HepG2 (cell line): ENCODE measurements around the gene WDR11. TPM values are rescaled to one million over a fixed set of nuclear protein-coding genes. Genes with fewer than 3 reads are reported as not detected.

Experiments
- ATAC-seq: fragments of 200-7000 bp; cut with Tn5 transposase; 3 replicates; pipeline ENCODE4 v1.9.1; 2020; ENCODE audit warnings: mild to moderate bottlenecking, moderate library complexity
- BruUV-seq: library from RNA; stranded (reverse); fragments of 400-500 nt; replicated peaks from 2 replicates; lab custom pipeline; 2021; lab: Mats Ljungman, UMichigan
- CTCF ChIA-PET: fragments of 300-600 bp; formaldehyde crosslinking; extraction: SDS; loops from one replicate; lab custom pipeline; 2021; ENCODE audit warnings: low total read pairs, inconsistent platforms, low intra/inter-chr PET ratio; lab: Yijun Ruan, JAX
- POLR2A ChIA-PET: fragments of 350-600 bp; sonication (Branson Sonifier 250); formaldehyde crosslinking; loops from one replicate; lab custom pipeline; 2020; ENCODE audit warnings: antibody characterized with exemption, inconsistent platforms; lab: Yijun Ruan, JAX
- DNase-seq: peaks from one replicate; pipeline ENCODE4 v3.0.0-alpha.2; 2015; ENCODE audit warnings: low spot score
- FAIRE-seq: peaks from 3 replicates; lab custom pipeline; 2011; peaks lifted over from hg19 to GRCh38; lab: Jason Lieb, UNC
- H2AFZ ChIP-seq: one replicate; pipeline ENCODE4 v1.6.1; 2011; ENCODE audit warnings: low read length, inconsistent platforms
- H3K27ac ChIP-seq: fragments of 300-600 bp; 3 replicates; pipeline ENCODE4 v1.8.0; 2011; ENCODE audit warnings: mixed run types, mild to moderate bottlenecking, mixed read lengths, low read length, inconsistent platforms; ENCODE audit not compliant: insufficient read depth; ENCODE audit errors: extremely low read length
- H3K27me3 ChIP-seq, 2 experiments: fragments of 200-600 bp in 1 of 2; 2 replicates in 1 of 2; 3 replicates in 1 of 2; pipeline versions ENCODE4 v1.6.0 to v1.8.0; 2011; ENCODE audit warnings: low read length in 2 of 2, mild to moderate bottlenecking in 2 of 2, moderate library complexity in 2 of 2, inconsistent platforms in 1 of 2; ENCODE audit not compliant: insufficient read depth in 2 of 2, control insufficient read depth in 1 of 2
- H3K36me3 ChIP-seq, 2 experiments: fragments of 200-600 bp in 1 of 2; replicated peaks in 1 of 2; 2 replicates in 1 of 2; 3 replicates in 1 of 2; pipeline versions ENCODE4 v1.5.1 to v1.8.0; 2011; ENCODE audit warnings: low read length in 2 of 2, inconsistent platforms in 1 of 2; ENCODE audit not compliant: insufficient read depth in 2 of 2, control insufficient read depth in 1 of 2
- H3K4me1 ChIP-seq: 2 replicates; pipeline ENCODE4 v1.5.1; 2012; ENCODE audit warnings: low read length, inconsistent platforms; ENCODE audit not compliant: insufficient read depth
- H3K4me2 ChIP-seq: 2 replicates; pipeline ENCODE4 v1.6.0; 2011; ENCODE audit warnings: low read depth, low read length, inconsistent platforms
- H3K4me3 ChIP-seq, 3 experiments: fragments of 200-600 bp in 1 of 3; sonication (generic), shearing (Covaris generic) in 1 of 3; replicated peaks in 1 of 3; 2 replicates each; pipeline ENCODE4 v1.5.1; 2011 to 2016; ENCODE audit warnings: low read length in 3 of 3, inconsistent platforms in 2 of 3, low read depth in 2 of 3, mild to moderate bottlenecking in 2 of 3, control low read depth in 1 of 3, mixed read lengths in 1 of 3; ENCODE audit not compliant: insufficient read depth in 1 of 3
- H3K79me2 ChIP-seq: one replicate; pipeline ENCODE4 v1.6.1; 2011; ENCODE audit warnings: low read length, inconsistent platforms; ENCODE audit not compliant: insufficient read depth
- H3K9ac ChIP-seq: 2 replicates; pipeline ENCODE4 v1.6.0; 2011; ENCODE audit warnings: mild to moderate bottlenecking, low read depth, low read length, inconsistent platforms; ENCODE audit not compliant: insufficient read depth
- H3K9me3 ChIP-seq: 2 replicates; pipeline ENCODE4 v1.5.1; 2012; ENCODE audit warnings: mild to moderate bottlenecking, low read length
- H4K20me1 ChIP-seq: 2 replicates; pipeline ENCODE4 v1.6.0; 2011; ENCODE audit warnings: inconsistent platforms, mild to moderate bottlenecking, low read length, moderate library complexity; ENCODE audit not compliant: insufficient read depth
- ATF2 ChIP-seq: sonication (generic); formaldehyde crosslinking; IDR thresholded peaks from 2 replicates; pipeline ENCODE4 v1.4.0; 2020; ENCODE audit warnings: missing genetic modification reagents
- DMAP1 ChIP-seq: IDR thresholded peaks from 2 replicates; pipeline ENCODE4 v1.6.1; 2016
- ELF1 ChIP-seq: sonication (generic); formaldehyde crosslinking; IDR thresholded peaks from 2 replicates; pipeline ENCODE4 v1.4.0; 2020; ENCODE audit warnings: missing genetic modification reagents
- GATAD2A ChIP-seq: IDR thresholded peaks from 2 replicates; pipeline ENCODE4 v1.6.1; 2016
- PAWR ChIP-seq: sonication (generic); formaldehyde crosslinking; IDR thresholded peaks from 2 replicates; pipeline ENCODE4 v1.4.0; 2020; ENCODE audit warnings: missing genetic modification reagents, mild to moderate bottlenecking, borderline replicate concordance
- TCF7L2 ChIP-seq: IDR thresholded peaks from 2 replicates; pipeline ENCODE4 v1.6.1; 2011; ENCODE audit warnings: mild to moderate bottlenecking, low read depth, low read length, moderate library complexity
- THAP11 ChIP-seq: IDR thresholded peaks from 2 replicates; pipeline ENCODE4 v1.6.1; 2016; ENCODE audit warnings: missing biosample characterization, missing genetic modification reagents
- TOPORS ChIP-seq: sonication (generic); formaldehyde crosslinking; IDR thresholded peaks from 2 replicates; pipeline ENCODE4 v1.8.0; 2023; ENCODE audit warnings: mild to moderate bottlenecking, missing genetic modification reagents
- ZNF224 ChIP-seq: sonication (generic); formaldehyde crosslinking; IDR thresholded peaks from 2 replicates; pipeline ENCODE4 v1.5.0; 2020; ENCODE audit warnings: mild to moderate bottlenecking, missing genetic modification reagents
- ZNF225 ChIP-seq: sonication (generic); formaldehyde crosslinking; IDR thresholded peaks from 2 replicates; pipeline ENCODE4 v1.4.0; 2020; ENCODE audit warnings: mild to moderate bottlenecking, missing genetic modification reagents
- ZNF570 ChIP-seq: sonication (generic); formaldehyde crosslinking; IDR thresholded peaks from 2 replicates; pipeline ENCODE4 v1.4.0; 2020; ENCODE audit warnings: mild to moderate bottlenecking, missing genetic modification reagents, borderline replicate concordance
- ZNF598 ChIP-seq: sonication (generic); formaldehyde crosslinking; IDR thresholded peaks from 2 replicates; pipeline ENCODE4 v1.5.1; 2020; ENCODE audit warnings: mild to moderate bottlenecking, missing genetic modification reagents, borderline replicate concordance
- WGBS: methylation state at CpG from one replicate; pipeline ENCODE4 v1.1.6; 2017; ENCODE audit warnings: low lambda C conversion rate; 5-methylcytosine and 5-hydroxymethylcytosine counted together
- in situ Hi-C: cut with HindIII; loops from 2 replicates; pipeline ENCODE4 v1.10.0; 2017; ENCODE audit warnings: low pct_unique_long_range_greater_than_20kb; ENCODE audit not compliant: extremely low pct_ligation_motif_present
- intact Hi-C: fragments of 100-400 bp; cut with micrococcal nuclease; formaldehyde crosslinking; loops from one replicate; pipeline ENCODE4 v1.10.0; 2022; ENCODE audit not compliant: unreplicated experiment
- polyA plus RNA-seq, 8 experiments: library from polyadenylated mRNA; depleted of rRNA in 3 of 8; stranded (reverse) in 7 of 8; unstranded in 1 of 8; fragments of >200 nt; fragmentation: Illumina TruSeq in 4 of 8; extraction: Trizol in 4 of 8; gene quantifications; 2 replicates each; pipeline versions ENCODE4 v1.2.1 to v1.2.3, GENCODE V29; 2011 to 2016; ENCODE audit warnings: low read depth in 4 of 8, missing spikeins in 1 of 8, mixed read lengths in 1 of 8; ENCODE audit not compliant: insufficient read depth in 1 of 8
- total RNA-seq, 5 experiments: library from RNA; depleted of rRNA; stranded (reverse); fragments of >200 nt; fragmentation: Illumina TruSeq; extraction: Trizol; gene quantifications; 2 replicates each; pipeline ENCODE4 v1.2.3, GENCODE V29; 2016; ENCODE audit warnings: low read depth in 1 of 5
- TF ChIP-seq, protein P1 (sequence below): sonication (generic); formaldehyde crosslinking; IDR thresholded peaks from 2 replicates; pipeline ENCODE4 v1.5.0; 2020; ENCODE audit warnings: mild to moderate bottlenecking, missing genetic modification reagents

WDR11 gene
- total and polyA plus RNA-seq, 2 of the 13 experiments (the other 11 are each of a cell fraction or from before 2014, with no cell fraction given), result 38.0 to 45.2 TPM

GRCh38 chr10:120854388-120854787 lies 3.2 kb downstream of the WDR11 start:
- no TSS peak for BruUV-seq
- in situ Hi-C loops, result no loop called here
- ATAC-seq, result no peak

More at GRCh38 chr10:120854388-120854787, 3.2 kb downstream of the WDR11 start:
- H3K27ac ChIP-seq, result no peak overlapping the region
- H3K4me1 ChIP-seq, result peaks cover 27% of the 10 kb centered on the region
- H3K4me2 ChIP-seq, result no peak overlapping the region
- peaks cover 4% of the 10 kb centered on the region; the same call in 1 of the 2 replicates for H3K9me3 ChIP-seq
- peaks cover 3 to 15% of the 10 kb centered on the region in 2 experiments; a peak in 4 of 5 replicates for H3K36me3 ChIP-seq
- H3K4me3 ChIP-seq, result no peak overlapping the region
- ChIA-PET CTCF (no interaction called here), POLR2A (no interaction called here)
- no peak overlapping the region for H2AFZ ChIP-seq
- WGBS, result 97% methylated on average over 2 of the region's 2 CpGs
- FAIRE-seq (no peak), DNase-seq (no peak)
- peaks cover 27% of the 10 kb centered on the region for H3K79me2 ChIP-seq
- no peaks in the 10 kb centered on the region for H4K20me1 ChIP-seq
- no peak for TF ChIP-seq ATF2
- TF ChIP-seq ZNF570 (CRISPR knock-in tag), result no peak
- TF ChIP-seq, protein P1, sequence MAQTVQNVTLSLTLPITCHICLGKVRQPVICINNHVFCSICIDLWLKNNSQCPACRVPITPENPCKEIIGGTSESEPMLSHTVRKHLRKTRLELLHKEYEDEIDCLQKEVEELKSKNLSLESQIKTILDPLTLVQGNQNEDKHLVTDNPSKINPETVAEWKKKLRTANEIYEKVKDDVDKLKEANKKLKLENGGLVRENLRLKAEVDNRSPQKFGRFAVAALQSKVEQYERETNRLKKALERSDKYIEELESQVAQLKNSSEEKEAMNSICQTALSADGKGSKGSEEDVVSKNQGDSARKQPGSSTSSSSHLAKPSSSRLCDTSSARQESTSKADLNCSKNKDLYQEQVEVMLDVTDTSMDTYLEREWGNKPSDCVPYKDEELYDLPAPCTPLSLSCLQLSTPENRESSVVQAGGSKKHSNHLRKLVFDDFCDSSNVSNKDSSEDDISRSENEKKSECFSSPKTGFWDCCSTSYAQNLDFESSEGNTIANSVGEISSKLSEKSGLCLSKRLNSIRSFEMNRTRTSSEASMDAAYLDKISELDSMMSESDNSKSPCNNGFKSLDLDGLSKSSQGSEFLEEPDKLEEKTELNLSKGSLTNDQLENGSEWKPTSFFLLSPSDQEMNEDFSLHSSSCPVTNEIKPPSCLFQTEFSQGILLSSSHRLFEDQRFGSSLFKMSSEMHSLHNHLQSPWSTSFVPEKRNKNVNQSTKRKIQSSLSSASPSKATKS (CRISPR knock-in tag), result no peak
- no peak for TF ChIP-seq GATAD2A (CRISPR knock-in tag)
- no peak for TF ChIP-seq ZNF224 (CRISPR knock-in tag)
- no peak for TF ChIP-seq ZNF225 (CRISPR knock-in tag)
- TF ChIP-seq TOPORS (CRISPR knock-in tag), result no peak
- no peak for TF ChIP-seq ELF1
- no peak for TF ChIP-seq TCF7L2
- no peak for TF ChIP-seq ZNF598 (CRISPR knock-in tag)
- TF ChIP-seq THAP11 (CRISPR knock-in tag), result no peak
- TF ChIP-seq DMAP1 (CRISPR knock-in tag), result no peak
- TF ChIP-seq PAWR (CRISPR knock-in tag), result no peak
- H3K9ac ChIP-seq, result no peak overlapping the region
- H3K27me3 ChIP-seq, result no peaks in the 10 kb centered on the region; a peak in 1 of 5 replicates
- intact Hi-C loops, result no loop called here
